Keratinocyte (primary cell): ENCODE data around the gene USP17L29. TPM values are rescaled to one million over a fixed set of nuclear protein-coding genes. Genes with fewer than 3 reads are reported as not detected.
"Not testable (repeated sequence)": the region's sequence is repeated elsewhere in the genome, so short reads cannot be mapped to it uniquely, and the experiment has no call there.

Experiments used
- DNase-seq: peaks from one replicate; pipeline ENCODE4 v3.0.0-alpha.2; 2011; ENCODE audit warnings: low read depth, missing footprints, low spot score
- FAIRE-seq: peaks from 2 replicates; lab custom pipeline; 2011; peaks lifted over from hg19 to GRCh38; lab: Jason Lieb, UNC
- H2AFZ ChIP-seq: 2 replicates; pipeline ENCODE4 v1.6.0; 2012; ENCODE audit warnings: low read length, control low read depth, inconsistent platforms; ENCODE audit not compliant: control insufficient read depth
- H3K27ac ChIP-seq: 2 replicates; pipeline ENCODE4 v1.5.1; 2011; ENCODE audit warnings: low read length; ENCODE audit not compliant: control insufficient read depth, insufficient read depth
- H3K27me3 ChIP-seq: 3 replicates; pipeline ENCODE4 v1.6.0; 2011; ENCODE audit warnings: low read length; ENCODE audit not compliant: control insufficient read depth, insufficient read depth; ENCODE audit errors: extremely low read depth
- H3K36me3 ChIP-seq, 2 experiments: 2 replicates in 1 of 2; 3 replicates in 1 of 2; pipeline ENCODE4 v1.5.1; 2011; ENCODE audit warnings: low read length in 2 of 2, mild to moderate bottlenecking in 1 of 2; ENCODE audit not compliant: control insufficient read depth in 2 of 2, insufficient read depth in 2 of 2; ENCODE audit errors: extremely low read depth in 1 of 2
- H3K4me1 ChIP-seq: 3 replicates; pipeline ENCODE4 v1.5.1; 2011; ENCODE audit warnings: low read length; ENCODE audit not compliant: control insufficient read depth, insufficient read depth; ENCODE audit errors: extremely low read depth
- H3K4me2 ChIP-seq: 3 replicates; pipeline ENCODE4 v1.6.0; 2011; ENCODE audit warnings: low read depth, low read length; ENCODE audit not compliant: control insufficient read depth, insufficient read depth; ENCODE audit errors: extremely low read depth
- H3K4me3 ChIP-seq, 3 experiments: fragments of 200-600 bp in 1 of 3; sonication (generic) in 1 of 3; 2 replicates in 2 of 3; 3 replicates in 1 of 3; pipeline ENCODE4 v1.5.1; 2011 to 2016; ENCODE audit warnings: low read length in 3 of 3, mild to moderate bottlenecking in 3 of 3, control low read depth in 2 of 3, inconsistent platforms in 1 of 3, low read depth in 1 of 3, mixed read lengths in 1 of 3, mixed run types in 1 of 3, moderate library complexity in 1 of 3; ENCODE audit not compliant: control insufficient read depth in 2 of 3, insufficient read depth in 2 of 3; ENCODE audit errors: extremely low read depth in 1 of 3
- H3K79me2 ChIP-seq: 2 replicates; pipeline ENCODE4 v1.6.0; 2012; ENCODE audit warnings: low read length; ENCODE audit not compliant: control insufficient read depth, insufficient read depth
- H3K9ac ChIP-seq: 3 replicates; pipeline ENCODE4 v1.6.0; 2011; ENCODE audit warnings: low read length; ENCODE audit not compliant: control insufficient read depth, insufficient read depth; ENCODE audit errors: extremely low read depth
- H3K9me1 ChIP-seq: 3 replicates; pipeline ENCODE4 v1.6.0; 2011; ENCODE audit warnings: low read length; ENCODE audit not compliant: control insufficient read depth, insufficient read depth; ENCODE audit errors: extremely low read depth
- H3K9me3 ChIP-seq: 2 replicates; pipeline ENCODE4 v1.5.1; 2012; ENCODE audit warnings: low read depth, low read length; ENCODE audit not compliant: control insufficient read depth
- H4K20me1 ChIP-seq: 3 replicates; pipeline ENCODE4 v1.6.0; 2011; ENCODE audit warnings: low read length; ENCODE audit not compliant: control insufficient read depth, insufficient read depth; ENCODE audit errors: extremely low read depth
- EZH2 ChIP-seq: IDR thresholded peaks from one replicate; pipeline ENCODE4 v1.6.1; 2012; ENCODE audit warnings: inconsistent platforms, mild to moderate bottlenecking, low read length, moderate library complexity
- dilution Hi-C: fragments of 300-500 bp; cut with MboI; formaldehyde crosslinking; loops from one replicate; pipeline ENCODE4 v1.7.0; 2020; ENCODE audit warnings: low sequenced_read_pairs; ENCODE audit not compliant: extremely low pct_ligation_motif_present
- polyA plus RNA-seq, 5 experiments: library from polyadenylated mRNA; depleted of rRNA in 3 of 5; stranded (reverse) in 3 of 5; stranded (forward) in 1 of 5; unstranded in 1 of 5; fragments of >200 nt; gene quantifications; 1 replicate in 1 of 5; 2 replicates in 3 of 5; 3 replicates in 1 of 5; pipeline versions ENCODE4 v1.2.1 to v1.2.3, GENCODE V29; 2011 to 2012; ENCODE audit warnings: missing spikeins in 2 of 5, low read depth in 1 of 5, low replicate concordance in 1 of 5
- TF ChIP-seq, protein P1 (sequence below), 3 experiments: IDR thresholded peaks in 1 of 3; conservative IDR thresholded peaks in 1 of 3; optimal IDR thresholded peaks in 1 of 3; 2 replicates in 2 of 3; 3 replicates in 1 of 3; pipeline versions ENCODE3 to v1.5.1; 2011; ENCODE audit warnings: low read length in 3 of 3, mild to moderate bottlenecking in 3 of 3, moderate library complexity in 2 of 3, control low read depth in 1 of 3, inconsistent platforms in 1 of 3; ENCODE audit not compliant: insufficient read depth in 2 of 3; ENCODE audit errors: extremely low read depth in 1 of 3

USP17L29 gene
- polyA plus RNA-seq, 1 donor (not counting 4 experiments of a cell fraction or from before 2014, with no cell fraction given): not detected

DNA sequence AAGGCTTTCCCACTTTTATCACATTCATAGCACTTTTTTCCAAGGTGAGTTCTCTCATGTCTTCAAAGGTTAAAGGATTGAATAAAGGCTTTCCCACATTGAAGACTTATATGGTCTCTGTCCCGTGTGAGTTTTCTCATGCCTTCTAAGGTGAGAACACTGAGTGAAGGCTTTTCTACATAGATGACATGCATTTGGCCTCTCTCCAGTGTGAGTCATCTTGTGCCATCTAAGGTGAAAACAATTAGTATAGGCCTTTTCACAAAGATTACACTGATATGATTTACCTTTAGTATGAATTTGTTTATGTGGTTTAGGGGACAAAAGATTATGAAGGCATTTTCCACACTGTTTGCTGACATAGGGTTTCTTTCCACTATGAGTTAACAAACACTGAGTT lies 30.7 kb downstream of the USP17L29 start:
- H3K27ac ChIP-seq: no peak overlapping the region
- FAIRE-seq (no peak), DNase-seq (no peak)
- no peaks in the 10 kb centered on the region for H4K20me1 ChIP-seq
- H2AFZ ChIP-seq: no peak overlapping the region
- TF ChIP-seq, protein P1, sequence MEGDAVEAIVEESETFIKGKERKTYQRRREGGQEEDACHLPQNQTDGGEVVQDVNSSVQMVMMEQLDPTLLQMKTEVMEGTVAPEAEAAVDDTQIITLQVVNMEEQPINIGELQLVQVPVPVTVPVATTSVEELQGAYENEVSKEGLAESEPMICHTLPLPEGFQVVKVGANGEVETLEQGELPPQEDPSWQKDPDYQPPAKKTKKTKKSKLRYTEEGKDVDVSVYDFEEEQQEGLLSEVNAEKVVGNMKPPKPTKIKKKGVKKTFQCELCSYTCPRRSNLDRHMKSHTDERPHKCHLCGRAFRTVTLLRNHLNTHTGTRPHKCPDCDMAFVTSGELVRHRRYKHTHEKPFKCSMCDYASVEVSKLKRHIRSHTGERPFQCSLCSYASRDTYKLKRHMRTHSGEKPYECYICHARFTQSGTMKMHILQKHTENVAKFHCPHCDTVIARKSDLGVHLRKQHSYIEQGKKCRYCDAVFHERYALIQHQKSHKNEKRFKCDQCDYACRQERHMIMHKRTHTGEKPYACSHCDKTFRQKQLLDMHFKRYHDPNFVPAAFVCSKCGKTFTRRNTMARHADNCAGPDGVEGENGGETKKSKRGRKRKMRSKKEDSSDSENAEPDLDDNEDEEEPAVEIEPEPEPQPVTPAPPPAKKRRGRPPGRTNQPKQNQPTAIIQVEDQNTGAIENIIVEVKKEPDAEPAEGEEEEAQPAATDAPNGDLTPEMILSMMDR (optimal IDR thresholded peaks at IDR 0.05 in 1 of 3, IDR thresholded peaks at IDR 0.05 in 1 of 3, conservative IDR thresholded peaks at IDR 0.05 in 1 of 3; ENCODE audit: extremely low read depth in 1 of 3, insufficient read depth in 2 of 3, low read length in 3 of 3): no peak
- TF ChIP-seq EZH2: no peak
- no peaks in the 10 kb centered on the region for H3K9me1 ChIP-seq
- no peaks in the 10 kb centered on the region for H3K4me1 ChIP-seq
- no peak overlapping the region for H3K4me2 ChIP-seq
- H3K27me3 ChIP-seq: no peaks in the 10 kb centered on the region
- H3K36me3 ChIP-seq: no peaks in the 10 kb centered on the region
- no peaks in the 10 kb centered on the region for H3K79me2 ChIP-seq
- dilution Hi-C loops: no loop called here
- no peak overlapping the region for H3K9ac ChIP-seq
- no peaks in the 10 kb centered on the region for H3K9me3 ChIP-seq
- H3K4me3 ChIP-seq: no peak overlapping the region

DNA sequence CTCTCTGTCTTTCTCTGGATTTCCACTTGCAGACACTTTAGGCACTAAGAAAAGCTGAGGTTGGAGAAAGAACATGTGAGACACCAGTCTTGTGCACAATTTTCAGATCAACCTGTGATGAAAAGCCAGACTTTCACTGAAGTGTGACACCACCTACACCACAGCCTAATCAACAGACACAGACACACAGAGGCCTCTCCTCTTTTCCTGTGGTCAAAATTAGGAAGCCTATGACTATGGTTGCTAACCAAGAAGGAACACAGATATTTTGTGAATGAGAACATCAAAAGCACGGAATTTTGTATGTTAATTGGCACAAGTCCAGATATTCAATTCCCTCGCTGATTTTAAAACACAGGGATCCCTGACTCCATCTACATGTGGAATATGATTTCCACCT lies 35.6 kb downstream of the USP17L29 start:
- H3K4me1 ChIP-seq, H3K79me2 ChIP-seq, FAIRE-seq, H3K9me3 ChIP-seq, H3K4me3 ChIP-seq, DNase-seq, H3K27me3 ChIP-seq, H3K9ac ChIP-seq, H3K27ac ChIP-seq, H3K9me1 ChIP-seq, dilution Hi-C loops, H2AFZ ChIP-seq, H3K4me2 ChIP-seq, H3K36me3 ChIP-seq, H4K20me1 ChIP-seq: not testable (repeated sequence)

Other genes with a start within 250 kb of the USP17L29 start
- not detected in 3 replicates for gene FAM90A26, start 183.2 kb upstream of the USP17L29 start, polyA plus RNA-seq
- not detected in 3 replicates for gene USP17L10, start 143.0 kb upstream of the USP17L29 start, polyA plus RNA-seq
- gene USP17L11, start 138.2 kb upstream of the USP17L29 start, polyA plus RNA-seq: not detected in 3 replicates
- not detected in 3 replicates for gene USP17L12, start 133.5 kb upstream of the USP17L29 start, polyA plus RNA-seq
- gene USP17L13, start 128.7 kb upstream of the USP17L29 start, polyA plus RNA-seq: not detected in 3 replicates
- not detected in 3 replicates for gene USP17L15, start 119.3 kb upstream of the USP17L29 start, polyA plus RNA-seq
- not detected in 3 replicates for gene USP17L17, start 109.8 kb upstream of the USP17L29 start, polyA plus RNA-seq
- gene USP17L18, start 105.0 kb upstream of the USP17L29 start, polyA plus RNA-seq: not detected in 3 replicates
- not detected in 3 replicates for gene USP17L19, start 100.3 kb upstream of the USP17L29 start, polyA plus RNA-seq
- not detected in 3 replicates for gene USP17L20, start 95.5 kb upstream of the USP17L29 start, polyA plus RNA-seq
- gene USP17L21, start 90.8 kb upstream of the USP17L29 start, polyA plus RNA-seq: not detected in 3 replicates
- not detected in 3 replicates for gene USP17L22, start 86.0 kb upstream of the USP17L29 start, polyA plus RNA-seq
- not detected in 3 replicates for gene USP17L24, start 28.5 kb upstream of the USP17L29 start, polyA plus RNA-seq
- not detected in 3 replicates for gene USP17L25, start 23.7 kb upstream of the USP17L29 start, polyA plus RNA-seq
- gene USP17L26, start 19.0 kb upstream of the USP17L29 start, polyA plus RNA-seq: not detected in 3 replicates
- gene USP17L5, start 14.2 kb upstream of the USP17L29 start, polyA plus RNA-seq: not detected in 3 replicates
- not detected in 3 replicates for gene USP17L27, start 9.5 kb upstream of the USP17L29 start, polyA plus RNA-seq
- not detected in 3 replicates for gene USP17L28, start 4.7 kb upstream of the USP17L29 start, polyA plus RNA-seq
- gene USP17L30, start 9.5 kb downstream of the USP17L29 start, polyA plus RNA-seq: not detected in 3 replicates
- not detected in 3 replicates for gene DEFB131A, start 90.8 kb downstream of the USP17L29 start, polyA plus RNA-seq